Neuronal stem cell (in vitro differentiated cells): ENCODE data around the gene HERC4.

ENCODE experiments used
- DNase-seq: peaks from one replicate; pipeline ENCODE4 v3.0.0-alpha.2; 2013; ENCODE audit warnings: low spot score
- H2AFZ ChIP-seq: one replicate; pipeline ENCODE4 v1.6.1; 2013; ENCODE audit warnings: mild to moderate bottlenecking, low read length, inconsistent platforms
- H2AK5ac ChIP-seq: 2 replicates; pipeline ENCODE4 v1.6.1; 2013; ENCODE audit warnings: low read depth, mild to moderate bottlenecking, inconsistent platforms, low read length, moderate library complexity, mixed read lengths
- H2BK120ac ChIP-seq: 2 replicates; pipeline ENCODE4 v1.6.1; 2013; ENCODE audit warnings: low read depth, mild to moderate bottlenecking, inconsistent platforms, low read length, moderate library complexity, mixed read lengths
- H2BK12ac ChIP-seq: one replicate; pipeline ENCODE4 v1.6.1; 2013; ENCODE audit warnings: low read length, inconsistent platforms
- H2BK15ac ChIP-seq: 2 replicates; pipeline ENCODE4 v1.6.1; 2013; ENCODE audit warnings: mild to moderate bottlenecking, low read length, inconsistent platforms, mixed read lengths
- H2BK5ac ChIP-seq: one replicate; pipeline ENCODE4 v1.6.1; 2013; ENCODE audit warnings: inconsistent platforms, mild to moderate bottlenecking, low read length, moderate library complexity
- H3K14ac ChIP-seq: one replicate; pipeline ENCODE4 v1.6.1; 2013; ENCODE audit warnings: low read length, inconsistent platforms
- H3K18ac ChIP-seq: 2 replicates; pipeline ENCODE4 v1.6.1; 2013; ENCODE audit warnings: low read length, inconsistent platforms
- H3K23ac ChIP-seq: 2 replicates; pipeline ENCODE4 v1.6.1; 2013; ENCODE audit warnings: low read depth, mild to moderate bottlenecking, mixed read lengths, low read length, inconsistent platforms; ENCODE audit not compliant: poor library complexity
- H3K27ac ChIP-seq: replicated peaks from 3 replicates; pipeline ENCODE4 v1.5.1; 2013; ENCODE audit warnings: low read length, inconsistent platforms
- H3K27me3 ChIP-seq, 3 experiments: 2 replicates each; pipeline ENCODE4 v1.6.1; 2013; ENCODE audit warnings: low read length in 3 of 3, mild to moderate bottlenecking in 2 of 3, inconsistent platforms in 1 of 3, low read depth in 1 of 3, mixed read lengths in 1 of 3, moderate library complexity in 1 of 3; ENCODE audit not compliant: control insufficient read depth in 3 of 3, insufficient read depth in 3 of 3
- H3K36me3 ChIP-seq, 2 donors: replicated peaks in 1 of 2; 2 replicates each; pipeline ENCODE4 v1.6.1; 2013; ENCODE audit warnings: low read length in 2 of 2; ENCODE audit not compliant: control insufficient read depth in 2 of 2, insufficient read depth in 2 of 2
- H3K4ac ChIP-seq: 2 replicates; pipeline ENCODE4 v1.6.1; 2013; ENCODE audit warnings: inconsistent platforms, mild to moderate bottlenecking, low read length, moderate library complexity
- H3K4me1 ChIP-seq, 2 donors: 1 replicate in 1 of 2; 2 replicates in 1 of 2; pipeline ENCODE4 v1.6.1; 2013; ENCODE audit warnings: low read length in 2 of 2, low read depth in 1 of 2; ENCODE audit not compliant: control insufficient read depth in 2 of 2, insufficient read depth in 1 of 2
- H3K4me2 ChIP-seq: one replicate; pipeline ENCODE4 v1.6.1; 2013; ENCODE audit warnings: mild to moderate bottlenecking, low read length, inconsistent platforms; ENCODE audit not compliant: insufficient read depth, poor library complexity, severe bottlenecking
- H3K4me3 ChIP-seq, 2 donors: 2 replicates each; pipeline ENCODE4 v1.5.1; 2013; ENCODE audit warnings: low read length in 2 of 2, mild to moderate bottlenecking in 2 of 2, inconsistent platforms in 1 of 2, moderate library complexity in 1 of 2
- H3K79me1 ChIP-seq: one replicate; pipeline ENCODE4 v1.6.1; 2013; ENCODE audit warnings: low read depth, mild to moderate bottlenecking, inconsistent platforms, low read length, moderate library complexity
- H3K9ac ChIP-seq: one replicate; pipeline ENCODE4 v1.6.1; 2013; ENCODE audit warnings: mild to moderate bottlenecking, low read depth, low read length, inconsistent platforms; ENCODE audit not compliant: poor library complexity
- H3K9me3 ChIP-seq, 2 donors: replicated peaks in 1 of 2; 2 replicates each; pipeline versions ENCODE3 to v1.6.1; 2013; ENCODE audit warnings: low read length in 2 of 2, mild to moderate bottlenecking in 2 of 2, inconsistent platforms in 1 of 2, low read depth in 1 of 2, mixed read lengths in 1 of 2, moderate library complexity in 1 of 2; ENCODE audit not compliant: control insufficient read depth in 2 of 2, insufficient read depth in 1 of 2
- H4K8ac ChIP-seq: one replicate; pipeline ENCODE4 v1.6.1; 2013; ENCODE audit warnings: low read depth, mild to moderate bottlenecking, inconsistent platforms, low read length, moderate library complexity
- H4K91ac ChIP-seq: one replicate; pipeline ENCODE4 v1.6.1; 2013; ENCODE audit warnings: low read length, low read depth, mild to moderate bottlenecking, inconsistent platforms; ENCODE audit not compliant: poor library complexity
- WGBS, 2 donors: extraction: QIAGEN DNeasy Blood & Tissue Kit; methylation state at CpG; one replicate each; pipeline ENCODE4 v1.1.7; 2013; ENCODE audit warnings: missing lambda C conversion rate in 2 of 2, mixed read lengths in 1 of 2; ENCODE audit not compliant: insufficient read length in 2 of 2, insufficient replicate concordance in 1 of 2; ENCODE audit errors: extremely low coverage in 2 of 2; 5-methylcytosine and 5-hydroxymethylcytosine counted together

Gene HERC4

DNA sequence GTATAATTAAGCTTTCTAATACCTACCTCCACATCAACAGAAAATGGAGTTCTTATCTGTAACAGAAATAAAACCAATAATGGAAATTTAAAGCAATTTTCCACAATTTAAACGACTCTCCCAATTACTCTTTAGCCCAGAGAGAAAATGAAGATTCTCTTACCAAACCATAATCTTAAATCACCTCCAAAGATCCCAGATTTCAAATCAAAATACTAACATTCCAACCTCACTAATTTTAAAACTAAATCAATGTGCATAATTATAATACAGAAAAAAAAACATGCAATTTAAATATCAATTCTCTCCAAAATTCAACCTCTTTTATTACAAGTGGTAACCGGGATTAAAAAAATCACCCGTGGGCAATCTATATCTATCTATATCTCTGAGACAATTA, 1.5 kb downstream of the HERC4 start:
- DNase-seq, result no peak
- Histone ChIP-seq H3K36me3 (peaks cover 0 to 37% of the 10 kb centered on the region in 2 donors), H2AFZ (no peak overlapping the region), H3K4ac (no peak overlapping the region), H3K4me3 (peak overlapping the region in 1 of 2 donors; percentile 69), H3K23ac (no peak overlapping the region), H2BK15ac (no peak overlapping the region), H2AK5ac (no peak overlapping the region), H2BK120ac (no peak overlapping the region), H3K14ac (no peak overlapping the region), H3K79me1 (no peaks in the 10 kb centered on the region), H2BK5ac (no peak overlapping the region), H3K27me3 (no peaks in the 10 kb centered on the region), H4K8ac (no peak overlapping the region), H3K18ac (no peak overlapping the region), H3K4me1 (peaks cover 0 to 5% of the 10 kb centered on the region in 2 donors), H3K4me2 (no peak overlapping the region), H3K9me3 (no peaks in the 10 kb centered on the region), H3K9ac (no peak overlapping the region), H3K27ac (no peak overlapping the region), H4K91ac (no peak overlapping the region), H2BK12ac (no peak overlapping the region)
- WGBS, 2 donors, result no CpG with 5 or more reads among the region's 3 CpGs

DNA sequence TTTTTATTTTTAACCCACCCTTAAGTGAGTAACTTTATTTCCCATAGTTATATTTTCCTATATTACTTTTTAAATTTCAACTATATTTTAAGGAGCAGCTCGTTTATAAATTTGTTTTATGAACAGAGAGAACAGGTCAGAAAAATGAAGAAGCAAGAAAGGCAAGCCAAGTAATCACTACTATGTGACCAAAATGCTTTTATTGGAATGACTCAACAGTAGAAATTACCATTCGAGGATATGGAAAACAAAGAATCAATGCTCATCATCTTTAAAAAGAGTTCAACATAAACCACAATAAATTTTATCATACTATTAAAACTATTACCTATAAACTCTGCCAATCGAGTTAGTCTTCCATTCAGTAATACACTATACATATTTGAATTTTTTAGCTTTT, 7.6 kb downstream of the HERC4 start:
- H2BK120ac ChIP-seq, result no peak overlapping the region
- H3K27me3 ChIP-seq, result no peaks in the 10 kb centered on the region
- H2AFZ ChIP-seq, result no peak overlapping the region
- H4K8ac ChIP-seq, result no peak overlapping the region
- H3K36me3 ChIP-seq, result peaks cover 0 to 60% of the 10 kb centered on the region in 2 donors
- no peak overlapping the region for H2AK5ac ChIP-seq
- H3K27ac ChIP-seq, result no peak overlapping the region
- H3K14ac ChIP-seq, result no peak overlapping the region
- H3K79me1 ChIP-seq, result no peaks in the 10 kb centered on the region
- H3K4me3 ChIP-seq, result no peak overlapping the region
- no peaks in the 10 kb centered on the region for H3K4me1 ChIP-seq
- H2BK15ac ChIP-seq, result no peak overlapping the region
- H3K9me3 ChIP-seq, result no peaks in the 10 kb centered on the region
- H3K4me2 ChIP-seq, result no peak overlapping the region
- no peak overlapping the region for H2BK12ac ChIP-seq
- no peak overlapping the region for H2BK5ac ChIP-seq
- H3K9ac ChIP-seq, result no peak overlapping the region
- H3K4ac ChIP-seq, result no peak overlapping the region
- no peak for DNase-seq
- no peak overlapping the region for H4K91ac ChIP-seq
- no peak overlapping the region for H3K18ac ChIP-seq
- WGBS, 2 donors, result 100% methylated on average over 1 of the region's 3 CpGs; no CpG with 5 or more reads in 1 of the 2 donors
- H3K23ac ChIP-seq, result no peak overlapping the region

GRCh38 chr10:68067029-68067428, 8.1 kb downstream of the HERC4 start:
- Histone ChIP-seq H2BK15ac (no peak overlapping the region), H4K8ac (no peak overlapping the region), H3K27ac (no peak overlapping the region), H2BK120ac (no peak overlapping the region), H3K23ac (no peak overlapping the region), H3K18ac (no peak overlapping the region), H2BK12ac (no peak overlapping the region), H3K9ac (no peak overlapping the region), H3K27me3 (no peaks in the 10 kb centered on the region), H3K9me3 (no peaks in the 10 kb centered on the region), H3K4ac (no peak overlapping the region), H2AK5ac (no peak overlapping the region), H3K4me2 (no peak overlapping the region), H3K4me1 (no peaks in the 10 kb centered on the region), H2AFZ (no peak overlapping the region), H3K79me1 (no peaks in the 10 kb centered on the region), H3K4me3 (no peak overlapping the region), H3K14ac (no peak overlapping the region), H3K36me3 (peaks cover 0 to 55% of the 10 kb centered on the region in 2 donors), H4K91ac (no peak overlapping the region), H2BK5ac (no peak overlapping the region)
- DNase-seq, result no peak
- WGBS, 2 donors, result no CpG with 5 or more reads among the region's 4 CpGs

DNA sequence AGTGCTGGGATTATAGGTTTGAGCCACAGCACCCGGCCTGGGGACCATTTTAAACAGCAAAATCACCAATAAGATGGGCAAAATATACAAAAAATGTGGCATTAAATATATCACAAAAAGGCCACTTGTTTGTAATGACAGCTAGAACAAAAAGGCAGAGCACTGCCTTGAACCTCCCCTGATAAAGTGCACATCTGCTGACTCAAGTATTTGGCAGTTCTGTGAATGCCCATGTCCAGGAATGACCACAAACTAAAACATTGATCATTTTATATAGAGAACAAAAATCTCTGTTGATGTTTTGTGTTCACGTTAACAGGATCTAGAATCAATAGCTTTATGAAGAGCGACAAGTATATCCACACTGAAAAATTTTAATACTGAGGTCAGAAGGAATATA, 21.5 kb downstream of the HERC4 start:
- H3K4me1 ChIP-seq, result no peaks in the 10 kb centered on the region
- H3K27ac ChIP-seq, result no peak overlapping the region
- H2BK15ac ChIP-seq, result no peak overlapping the region
- H3K4me3 ChIP-seq, result no peak overlapping the region
- no peak overlapping the region for H3K4me2 ChIP-seq
- H3K27me3 ChIP-seq, result no peaks in the 10 kb centered on the region
- H3K23ac ChIP-seq, result no peak overlapping the region
- peaks cover 0 to 15% of the 10 kb centered on the region in 2 donors for H3K36me3 ChIP-seq
- H3K4ac ChIP-seq, result no peak overlapping the region
- no peak for DNase-seq
- H3K79me1 ChIP-seq, result no peaks in the 10 kb centered on the region
- H3K18ac ChIP-seq, result no peak overlapping the region
- no peak overlapping the region for H4K91ac ChIP-seq
- no peak overlapping the region for H2BK120ac ChIP-seq
- H3K9me3 ChIP-seq, result no peaks in the 10 kb centered on the region
- H3K9ac ChIP-seq, result no peak overlapping the region
- no peak overlapping the region for H4K8ac ChIP-seq
- no CpG with 5 or more reads among the region's 3 CpGs for WGBS, 2 donors
- no peak overlapping the region for H2BK12ac ChIP-seq
- H2AFZ ChIP-seq, result no peak overlapping the region
- no peak overlapping the region for H2AK5ac ChIP-seq
- no peak overlapping the region for H3K14ac ChIP-seq
- no peak overlapping the region for H2BK5ac ChIP-seq
